HG02870 (cell line): ENCODE data around the gene LDLRAD4.

Experiments used
- ATAC-seq: cut with Tn5 transposase; IDR thresholded peaks from one replicate; pipeline ENCODE4 v1.9.1; 2021; ENCODE audit warnings: mild to moderate bottlenecking, moderate library complexity; ENCODE audit not compliant: unreplicated experiment

LDLRAD4 gene

DNA sequence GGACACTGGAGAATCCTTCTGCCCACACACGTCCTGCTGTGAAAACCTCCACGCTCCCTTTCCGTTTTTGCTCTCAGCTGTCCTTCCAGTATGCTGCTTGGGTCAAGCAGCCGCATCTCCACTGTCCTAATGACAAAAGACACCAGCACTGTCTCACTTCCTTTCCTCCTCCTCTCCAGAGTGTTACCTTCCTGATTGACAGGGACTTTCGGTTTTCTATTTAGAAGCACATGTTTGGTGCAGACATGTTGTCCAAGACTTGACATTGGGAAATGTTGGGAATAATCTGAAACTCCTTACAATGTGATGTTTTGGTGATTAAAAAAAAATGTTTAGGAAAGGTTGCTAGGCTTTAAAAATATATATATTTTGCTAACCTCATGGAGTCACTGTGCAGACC, 281.2 kb downstream of the LDLRAD4 start:
- ATAC-seq = no peak

- no peak for ATAC-seq
These were observed 281.8 kb downstream of the LDLRAD4 start for GRCh38 chr18:13500227-13500865.

- ATAC-seq = no peak
These were observed 282.4 kb downstream of the LDLRAD4 start for GRCh38 chr18:13500869-13501542.

- no peak for ATAC-seq
These were observed 283.0 kb downstream of the LDLRAD4 start for GRCh38 chr18:13501543-13501887.

DNA sequence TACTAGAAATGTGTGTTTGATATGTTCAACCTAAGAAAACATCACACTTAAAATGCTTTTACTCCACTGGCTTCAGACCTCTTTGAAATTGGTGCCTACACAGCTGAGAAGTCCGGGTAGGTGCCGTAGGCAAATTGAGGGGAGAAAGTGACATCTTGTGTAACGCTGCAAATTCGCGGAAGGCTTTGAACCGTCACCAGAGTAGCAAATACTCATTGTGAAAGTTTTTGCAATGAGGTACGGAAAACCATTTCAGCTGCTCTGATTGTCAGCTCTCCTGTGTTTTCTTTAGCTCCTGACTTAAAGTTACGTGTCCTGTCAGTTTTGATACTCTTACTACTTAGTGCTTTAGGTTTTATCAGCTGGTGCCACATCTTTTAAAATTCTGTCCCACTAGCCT, 283.3 kb downstream of the LDLRAD4 start:
- peak; percentile 96 for ATAC-seq

DNA sequence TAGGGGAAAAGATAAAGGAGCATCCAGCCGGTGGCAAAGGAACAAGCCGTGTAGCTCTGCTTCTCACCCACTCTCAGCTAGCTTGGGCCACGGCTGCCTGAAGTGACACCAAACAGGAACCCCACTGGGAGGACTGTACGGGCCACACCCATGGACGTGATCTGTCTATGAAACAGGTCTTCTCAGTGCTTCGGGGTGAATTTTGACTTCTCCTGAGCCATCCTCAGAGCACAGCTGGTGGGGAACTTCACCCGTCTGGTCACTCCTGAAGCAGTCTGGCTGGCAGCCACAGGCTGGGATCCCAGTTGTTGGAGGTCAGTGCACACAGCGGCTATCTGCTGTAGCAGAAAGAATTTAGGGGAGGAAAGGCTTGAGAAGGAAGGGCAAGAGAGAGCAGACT, 284.0 kb downstream of the LDLRAD4 start:
- ATAC-seq = no peak

- no peak for ATAC-seq
These were observed 285.3 kb downstream of the LDLRAD4 start for GRCh38 chr18:13503836-13504235.

GRCh38 chr18:13505780-13506345, 287.3 kb downstream of the LDLRAD4 start:
- ATAC-seq = no peak

- ATAC-seq = no peak
These were observed 292.0 kb downstream of the LDLRAD4 start for GRCh38 chr18:13510594-13510993.

GRCh38 chr18:13511961-13512577, 293.5 kb downstream of the LDLRAD4 start:
- ATAC-seq = no peak

DNA sequence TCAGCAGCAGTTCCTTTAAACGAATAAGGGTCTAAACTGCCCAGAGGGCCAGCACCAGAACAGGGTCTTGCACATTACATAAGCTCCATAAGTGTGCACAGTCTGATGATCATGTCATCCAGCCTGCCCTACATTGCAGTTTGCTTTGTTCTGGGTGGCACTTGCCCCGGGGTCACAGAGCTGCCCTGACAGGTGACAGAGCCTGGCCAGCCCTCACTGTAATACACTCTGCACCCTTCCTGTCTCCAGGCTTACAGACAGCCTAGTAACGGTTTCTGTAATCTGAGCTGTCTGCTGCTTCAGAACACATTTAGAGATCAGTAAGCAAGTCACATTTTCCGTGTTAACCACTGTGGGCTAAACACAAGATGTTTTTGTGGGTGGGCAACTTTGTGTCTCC, 294.5 kb downstream of the LDLRAD4 start:
- ATAC-seq = no peak

GRCh38 chr18:13513481-13513880, 294.9 kb downstream of the LDLRAD4 start:
- no peak for ATAC-seq

- no peak for ATAC-seq
These were observed 296.0 kb downstream of the LDLRAD4 start for GRCh38 chr18:13514558-13514957.

DNA sequence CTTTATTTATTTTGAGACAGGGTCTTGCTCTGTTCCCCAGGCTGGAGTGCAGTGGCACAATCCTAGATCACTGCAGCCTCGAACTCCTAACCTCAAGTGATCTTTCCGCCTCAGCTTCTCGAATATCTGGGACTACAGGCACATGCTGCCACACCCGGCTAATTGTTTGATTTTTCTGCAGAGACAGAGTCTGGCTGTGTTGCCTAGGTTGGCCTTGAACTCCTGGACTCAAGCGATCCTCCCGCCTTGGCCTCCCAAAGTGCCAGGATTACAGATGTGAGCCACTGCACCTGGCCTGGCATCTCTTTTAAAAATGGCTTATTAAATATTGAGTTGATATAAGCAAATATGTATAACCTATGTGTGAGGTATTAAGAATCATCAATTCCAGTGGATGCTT, 298.3 kb downstream of the LDLRAD4 start:
- no peak for ATAC-seq

DNA sequence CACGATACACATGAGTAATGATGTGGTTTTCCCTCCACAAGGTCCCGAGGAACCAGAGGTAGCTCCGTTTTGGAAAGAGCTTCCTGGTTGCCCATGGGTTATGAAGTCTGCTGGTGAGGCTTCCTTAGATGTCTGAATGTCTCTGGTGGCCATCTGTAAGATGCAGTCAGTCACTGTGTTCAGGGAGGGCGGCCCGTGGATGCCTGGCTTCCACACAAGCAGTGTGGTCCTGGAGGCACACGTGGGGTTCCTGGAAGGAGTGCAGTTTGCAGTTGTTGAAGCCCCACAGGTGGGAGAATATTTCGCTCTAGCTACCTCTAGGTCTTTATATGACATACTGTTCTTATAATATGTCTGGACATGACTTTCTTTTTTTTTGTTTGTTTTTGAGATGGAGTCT, 298.8 kb downstream of the LDLRAD4 start:
- ATAC-seq = no peak

GRCh38 chr18:13518382-13518781, 299.8 kb downstream of the LDLRAD4 start:
- ATAC-seq = no peak

DNA sequence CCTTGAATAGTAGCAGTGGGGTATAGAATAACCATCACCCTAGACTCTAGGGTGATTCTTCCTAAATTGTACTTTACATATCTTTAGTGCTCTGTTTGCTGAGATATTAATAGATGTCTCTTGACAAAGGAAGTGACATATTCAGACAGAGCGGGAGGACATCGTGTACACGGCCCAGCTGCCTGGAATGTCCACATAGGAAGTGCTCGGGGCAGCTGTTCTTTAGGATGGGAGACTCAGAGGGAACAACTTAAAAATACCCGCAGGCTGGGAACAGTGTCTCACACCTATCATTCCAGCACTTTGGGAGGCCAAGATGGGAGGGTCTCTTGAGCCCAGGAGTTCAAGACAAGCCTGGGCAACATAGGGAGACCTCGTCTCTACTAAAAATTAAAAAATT, 301.7 kb downstream of the LDLRAD4 start:
- no peak for ATAC-seq

DNA sequence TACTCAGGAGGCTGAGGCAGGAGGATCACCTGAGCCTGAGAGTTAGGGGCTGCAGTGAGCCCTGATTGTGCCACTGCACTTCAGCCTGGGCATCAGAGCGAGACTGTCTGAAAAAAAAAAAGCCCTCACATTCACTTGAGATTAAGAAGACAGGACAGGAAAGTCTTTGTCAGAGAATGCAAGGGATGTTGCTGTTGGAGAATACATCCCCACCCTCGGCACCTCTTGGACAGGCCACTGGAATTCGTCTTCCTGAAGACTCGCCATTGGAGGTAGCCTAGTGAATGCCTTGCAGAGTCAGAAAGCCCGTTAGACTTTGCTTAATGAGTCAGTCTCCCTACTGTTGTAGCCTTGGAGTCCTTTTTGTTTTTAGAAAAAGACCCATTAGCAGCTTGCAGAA, 302.2 kb downstream of the LDLRAD4 start:
- ATAC-seq = no peak

DNA sequence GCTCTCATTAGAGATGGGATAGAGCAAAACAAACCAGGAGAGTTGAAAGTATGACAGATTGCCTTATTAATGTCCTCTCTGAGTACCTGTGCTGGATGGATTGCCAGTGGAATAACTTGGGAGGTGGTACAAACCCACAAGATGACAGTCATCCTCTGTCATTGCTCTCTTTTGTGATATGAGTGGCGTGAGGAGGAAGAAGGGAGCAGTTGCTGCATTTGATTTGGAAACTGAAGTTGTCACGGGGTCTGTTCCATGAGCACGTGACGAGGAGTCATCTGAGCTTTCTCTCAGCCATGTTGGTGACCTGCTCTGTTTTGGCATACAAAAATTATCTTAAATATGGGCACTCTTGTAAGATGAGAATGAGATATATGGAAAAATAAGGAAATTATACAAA, 302.9 kb downstream of the LDLRAD4 start:
- no peak for ATAC-seq

DNA sequence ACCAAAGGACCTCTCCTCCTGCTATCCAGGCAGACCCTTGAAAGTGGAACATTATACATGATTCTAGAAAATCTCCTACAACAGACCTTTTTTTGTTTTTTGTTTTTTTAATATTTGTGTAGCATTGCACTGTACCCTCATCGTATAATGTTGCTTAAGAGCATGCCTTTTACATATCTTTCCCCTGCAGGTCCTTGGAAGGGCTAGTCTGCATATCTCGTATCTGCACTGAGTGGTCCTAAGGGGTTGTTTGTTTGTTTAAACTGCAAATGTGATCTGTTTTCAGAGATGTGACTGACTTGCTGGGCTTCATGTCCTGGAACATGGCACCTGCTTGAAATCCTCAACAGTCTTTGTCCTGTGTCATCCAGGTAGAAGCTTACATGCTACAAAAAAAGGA, 303.7 kb downstream of the LDLRAD4 start:
- ATAC-seq = no peak

DNA sequence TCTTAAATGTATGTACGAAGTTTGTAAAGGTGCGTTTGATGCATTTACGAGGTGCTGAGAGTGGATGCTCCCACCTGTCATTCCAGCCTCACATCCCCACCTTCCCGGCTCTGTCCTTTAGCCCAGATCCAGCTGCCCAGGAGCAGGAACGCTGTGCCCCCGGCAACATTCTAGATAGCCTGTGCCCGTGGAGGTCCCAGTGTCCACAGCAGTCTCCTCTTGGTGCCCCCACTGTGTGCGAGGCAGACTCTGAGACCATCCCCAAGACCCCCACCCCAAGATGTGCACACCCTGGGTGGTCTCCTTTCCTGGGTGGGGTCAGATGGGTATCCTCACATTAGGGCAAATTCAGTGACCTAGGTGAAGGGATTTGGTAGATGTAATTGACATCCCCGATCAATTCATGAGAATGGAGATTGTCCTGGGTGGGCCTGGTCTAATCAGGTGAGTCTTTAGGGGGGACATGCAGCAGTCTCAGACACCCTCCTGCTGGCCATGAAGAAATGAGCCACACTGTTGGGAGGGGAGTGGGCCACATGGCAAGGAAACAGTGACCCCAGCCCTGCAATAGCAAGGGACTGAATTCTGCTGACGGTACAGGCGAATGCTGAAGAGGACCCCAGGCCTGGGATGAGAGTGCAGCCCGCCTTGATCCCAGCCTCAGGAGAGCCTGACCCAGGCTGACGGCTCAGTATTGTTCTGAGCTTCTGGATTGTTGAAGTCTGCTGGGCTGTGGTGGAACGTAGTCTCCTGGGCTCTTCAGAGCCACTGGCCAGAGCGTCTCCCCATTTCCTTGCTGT, 304.5 kb downstream of the LDLRAD4 start:
- no peak for ATAC-seq
